K562 (cell line): ENCODE measurements around the gene SLC66A3. TPM values are rescaled to one million over a fixed set of nuclear protein-coding genes. Genes with fewer than 3 reads are reported as not detected.

Source experiments
- ATAC-seq: fragments of 200-7000 bp; cut with Tn5 transposase; 3 replicates; pipeline ENCODE4 v1.9.1; 2020; ENCODE audit warnings: moderate library complexity
- BruUV-seq: library from RNA; stranded (reverse); fragments of 400-500 nt; replicated peaks from 2 replicates; lab custom pipeline; 2021; lab: Mats Ljungman, UMichigan
- CTCF ChIA-PET: fragments of 300-600 bp; formaldehyde crosslinking; extraction: SDS; loops from one replicate; lab custom pipeline; 2021; ENCODE audit warnings: low intra/inter-chr PET ratio; lab: Yijun Ruan, JAX
- POLR2A ChIA-PET: fragments of 300-600, 350-650 bp; sonication (Branson Sonifier 250); formaldehyde crosslinking; extraction: SDS; loops from one replicate; lab custom pipeline; 2021; ENCODE audit warnings: antibody characterized with exemption, inconsistent platforms; lab: Yijun Ruan, JAX
- DNase-seq, 4 experiments: peaks; one replicate each; pipeline versions ENCODE4 v3.0.0 to v3.0.0-alpha.2; 2011 to 2018; ENCODE audit warnings: low spot score in 3 of 4, mixed read lengths in 3 of 4; ENCODE audit errors: extremely low read depth in 1 of 4
- FAIRE-seq: peaks from 2 replicates; lab custom pipeline; 2011; peaks lifted over from hg19 to GRCh38; lab: Jason Lieb, UNC
- H2AFZ ChIP-seq: 2 replicates; pipeline ENCODE4 v1.6.0; 2011; ENCODE audit warnings: low read depth, low read length, control low read depth, inconsistent platforms
- H3K27ac ChIP-seq: fragments of 200-600 bp; 3 replicates; pipeline ENCODE4 v1.8.0; 2011; ENCODE audit warnings: low read depth, mild to moderate bottlenecking, control low read depth, inconsistent platforms, low read length, moderate library complexity, mixed read lengths; ENCODE audit errors: extremely low read depth
- H3K27me3 ChIP-seq, 2 experiments: fragments of 300-600 bp in 1 of 2; 2 replicates in 1 of 2; 3 replicates in 1 of 2; pipeline versions ENCODE4 v1.6.0 to v1.8.0; 2011; ENCODE audit warnings: inconsistent platforms in 2 of 2, low read length in 2 of 2, mild to moderate bottlenecking in 1 of 2, mixed read lengths in 1 of 2, moderate library complexity in 1 of 2; ENCODE audit not compliant: control insufficient read depth in 2 of 2, insufficient read depth in 2 of 2
- H3K36me3 ChIP-seq: fragments of 300-600 bp; 3 replicates; pipeline ENCODE4 v1.8.0; 2011; ENCODE audit warnings: mild to moderate bottlenecking, low read length, inconsistent platforms; ENCODE audit not compliant: control insufficient read depth, insufficient read depth
- H3K4me1 ChIP-seq, 2 experiments: fragments of 200-600 bp in 1 of 2; replicated peaks in 1 of 2; 2 replicates in 1 of 2; 3 replicates in 1 of 2; pipeline versions ENCODE4 v1.5.1 to v1.8.0; 2011; ENCODE audit warnings: inconsistent platforms in 2 of 2, low read length in 2 of 2, mild to moderate bottlenecking in 1 of 2, mixed read lengths in 1 of 2, moderate library complexity in 1 of 2; ENCODE audit not compliant: control insufficient read depth in 2 of 2, insufficient read depth in 2 of 2
- H3K4me2 ChIP-seq: 2 replicates; pipeline ENCODE4 v1.6.1; 2011; ENCODE audit warnings: low read length, control low read depth, inconsistent platforms, mixed read lengths; ENCODE audit not compliant: insufficient read depth
- H3K4me3 ChIP-seq: fragments of 200-600 bp; sonication (generic), shearing (Covaris generic); 2 replicates; pipeline ENCODE4 v1.5.1; 2016; ENCODE audit warnings: control low read depth, inconsistent platforms
- H3K79me2 ChIP-seq: fragments of 200-600 bp; 3 replicates; pipeline ENCODE4 v1.8.0; 2011; ENCODE audit warnings: low read length, inconsistent platforms; ENCODE audit not compliant: control insufficient read depth, insufficient read depth
- H3K9ac ChIP-seq, 2 experiments: 2 replicates each; pipeline versions ENCODE4 v1.6.0 to v1.6.1; 2011; ENCODE audit warnings: low read depth in 2 of 2, low read length in 2 of 2, control low read depth in 1 of 2, inconsistent platforms in 1 of 2, mild to moderate bottlenecking in 1 of 2, mixed read lengths in 1 of 2; ENCODE audit not compliant: insufficient read depth in 1 of 2
- H3K9me1 ChIP-seq: one replicate; pipeline ENCODE4 v1.6.0; 2011; ENCODE audit warnings: inconsistent platforms, mild to moderate bottlenecking, low read length, moderate library complexity; ENCODE audit not compliant: control insufficient read depth, insufficient read depth
- H3K9me3 ChIP-seq: replicated peaks from 2 replicates; pipeline ENCODE4 v1.5.1; 2011; ENCODE audit warnings: low read depth, low read length, inconsistent platforms; ENCODE audit not compliant: control insufficient read depth, insufficient read depth
- H4K20me1 ChIP-seq: replicated peaks from 2 replicates; pipeline ENCODE4 v1.6.1; 2011; ENCODE audit warnings: low read length, inconsistent platforms, mixed read lengths; ENCODE audit not compliant: control insufficient read depth, insufficient read depth
- CREB1 ChIP-seq, 2 experiments: sonication (generic) in 1 of 2; formaldehyde crosslinking in 1 of 2; IDR thresholded peaks; 2 replicates each; pipeline versions ENCODE4 v1.6.1 to v1.8.0; 2012 to 2022; ENCODE audit warnings: inconsistent platforms in 1 of 2, mild to moderate bottlenecking in 1 of 2, missing genetic modification reagents in 1 of 2, moderate library complexity in 1 of 2
- CREB3 ChIP-seq: fragments of 450-650 bp; conservative IDR thresholded peaks from 2 replicates; pipeline ENCODE4 v1.6.1; 2016; ENCODE audit warnings: missing genetic modification characterization, low read depth, mild to moderate bottlenecking, missing compliant biosample characterization, moderate library complexity
- ELF4 ChIP-seq: fragments of 450-650 bp; formaldehyde crosslinking; IDR thresholded peaks from 2 replicates; pipeline ENCODE4 v1.4.0; 2022; ENCODE audit warnings: missing genetic modification characterization
- ERF ChIP-seq: fragments of 450-650 bp; formaldehyde crosslinking; IDR thresholded peaks from 2 replicates; pipeline ENCODE4 v1.4.0; 2020; ENCODE audit warnings: mild to moderate bottlenecking, mixed read lengths
- LARP7 ChIP-seq: fragments of 450-650 bp; IDR thresholded peaks from 2 replicates; pipeline ENCODE4 v1.6.1; 2016
- POLR2G ChIP-seq: fragments of 200-400 bp; formaldehyde crosslinking; IDR thresholded peaks from 2 replicates; pipeline ENCODE4 v1.6.1; 2017; ENCODE audit warnings: low read depth, mild to moderate bottlenecking, antibody characterized with exemption, low read length, moderate library complexity
- RBFOX2 ChIP-seq: fragments of 200-400 bp; formaldehyde crosslinking; IDR thresholded peaks from 2 replicates; pipeline ENCODE4 v1.6.1; 2017; ENCODE audit warnings: low read depth, mild to moderate bottlenecking, low read length, moderate library complexity
- SMARCC2 ChIP-seq: fragments of 450-650 bp; IDR thresholded peaks from 2 replicates; pipeline ENCODE4 v1.6.1; 2017; ENCODE audit warnings: antibody characterized with exemption, moderate library complexity, mild to moderate bottlenecking, low read depth
- TOE1 ChIP-seq, 2 experiments: fragments of 450-650 bp in 1 of 2; sonication (generic) in 1 of 2; formaldehyde crosslinking in 1 of 2; IDR thresholded peaks; 2 replicates each; pipeline versions ENCODE4 v1.7.1 to v1.8.0; 2016 to 2022; ENCODE audit warnings: borderline replicate concordance in 2 of 2, mild to moderate bottlenecking in 2 of 2, antibody characterized with exemption in 1 of 2, inconsistent platforms in 1 of 2, low read depth in 1 of 2, missing genetic modification reagents in 1 of 2, moderate library complexity in 1 of 2
- ZNF146 ChIP-seq: IDR thresholded peaks from one replicate; pipeline ENCODE4 v1.6.1; 2018; ENCODE audit warnings: missing compliant biosample characterization; ENCODE audit not compliant: unreplicated experiment
- ZNF41 ChIP-seq: fragments of 250-450 bp; sonication (Bioruptor Pico); conservative IDR thresholded peaks from 2 replicates; pipeline ENCODE4 v1.4.0; 2020; ENCODE audit warnings: mild to moderate bottlenecking
- ZNF609 ChIP-seq: sonication (generic); formaldehyde crosslinking; IDR thresholded peaks from 2 replicates; pipeline ENCODE4 v1.8.1; 2023; ENCODE audit warnings: missing genetic modification reagents, mild to moderate bottlenecking, borderline replicate concordance
- WGBS: fragments of 100-300 bp; shearing (Covaris generic); methylation state at CpG from one replicate; pipeline ENCODE4 v1.1.6; 2016; ENCODE audit warnings: low coverage, mixed read lengths; ENCODE audit not compliant: insufficient coverage; ENCODE audit errors: missing lambda C conversion rate; 5-methylcytosine and 5-hydroxymethylcytosine counted together
- in situ Hi-C: fragments of 300-500 bp; cut with MboI; formaldehyde crosslinking; loops from 4 replicates; pipeline ENCODE4 v1.15.0; 2018; ENCODE audit warnings: inconsistent platforms, mixed read lengths
- intact Hi-C: fragments of 100-400 bp; cut with micrococcal nuclease; formaldehyde crosslinking; loops from 2 replicates; pipeline ENCODE4 v1.14.2; 2022
- polyA plus RNA-seq, 8 experiments: library from polyadenylated mRNA; depleted of rRNA in 4 of 8; stranded (reverse) in 5 of 8; unstranded in 3 of 8; fragments of >200 nt; fragmentation: Nextera tagmentation in 2 of 8; fragmentation: Illumina TruSeq in 1 of 8; extraction: Ambion mirVana in 2 of 8; extraction: Trizol in 1 of 8; gene quantifications; 2 replicates each; pipeline versions ENCODE4 v1.2.1 to v1.2.3, GENCODE V29; 2011 to 2014; ENCODE audit warnings: inconsistent platforms in 1 of 8, missing spikeins in 1 of 8
- total RNA-seq, 7 experiments: library from RNA; depleted of rRNA in 6 of 7; stranded (reverse); fragments of >200 nt in 6 of 7; fragmentation: Illumina TruSeq in 2 of 7; extraction: Trizol in 2 of 7; gene quantifications; 2 replicates each; pipeline versions ENCODE4 v1.2.1 to v1.2.3, GENCODE V29; 2011 to 2021; ENCODE audit warnings: low replicate concordance in 1 of 7
- TF ChIP-seq, protein P1 (sequence below): sonication (generic); formaldehyde crosslinking; IDR thresholded peaks from 2 replicates; pipeline ENCODE4 v1.8.1; 2023; ENCODE audit warnings: mild to moderate bottlenecking, missing genetic modification reagents

Gene SLC66A3
- total and polyA plus RNA-seq, 9 of the 15 experiments (the other 6 are each of a cell fraction or from before 2014, with no cell fraction given) = 2.8 to 30.0 (median 9.1) TPM

- intact Hi-C loops = loop anchor here (10.0 kb wide), 1 partner anchor 147 kb away; no protein-coding TSS in a partner anchor
- BruUV-seq = no TSS peak
- no peak overlapping the region; the same call in 1 of the 2 replicates for H3K4me2 ChIP-seq
- TF ChIP-seq ZNF146 (CRISPR knock-in tag) (no peak), ELF4 (CRISPR knock-in tag) (no peak), RBFOX2 (peak; percentile 44; the same call in 1 of the 2 replicates), CREB1 (IDR thresholded peaks at IDR 0.05) (no peak), CREB1 (CRISPR knock-in tag; IDR thresholded peaks at IDR 0.05) (no peak), LARP7 (no peak), ERF (CRISPR knock-in tag) (no peak), ZNF609 (no peak), CREB3 (tag) (no peak), SMARCC2 (no peak), TOE1 (IDR thresholded peaks at IDR 0.05; ENCODE audit: borderline replicate concordance) (no peak), TOE1 (CRISPR knock-in tag; IDR thresholded peaks at IDR 0.05; ENCODE audit: borderline replicate concordance, low read depth) (no peak), POLR2G (peak; percentile 25; the same call in 1 of the 2 replicates), ZNF41 (CRISPR knock-in tag) (no peak)
- TF ChIP-seq, protein P1, sequence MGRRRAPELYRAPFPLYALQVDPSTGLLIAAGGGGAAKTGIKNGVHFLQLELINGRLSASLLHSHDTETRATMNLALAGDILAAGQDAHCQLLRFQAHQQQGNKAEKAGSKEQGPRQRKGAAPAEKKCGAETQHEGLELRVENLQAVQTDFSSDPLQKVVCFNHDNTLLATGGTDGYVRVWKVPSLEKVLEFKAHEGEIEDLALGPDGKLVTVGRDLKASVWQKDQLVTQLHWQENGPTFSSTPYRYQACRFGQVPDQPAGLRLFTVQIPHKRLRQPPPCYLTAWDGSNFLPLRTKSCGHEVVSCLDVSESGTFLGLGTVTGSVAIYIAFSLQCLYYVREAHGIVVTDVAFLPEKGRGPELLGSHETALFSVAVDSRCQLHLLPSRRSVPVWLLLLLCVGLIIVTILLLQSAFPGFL (CRISPR knock-in tag) = no peak
These were observed 33.5 kb upstream of the SLC66A3 start for GRCh38 chr2:11121823-11122155.

More at GRCh38 chr2:11121823-11122155, 33.5 kb upstream of the SLC66A3 start:
- no peaks in the 10 kb centered on the region for H3K9me1 ChIP-seq
- H3K27me3 ChIP-seq = peaks cover 7 to 60% of the 10 kb centered on the region in 2 experiments
- DNase-seq (no peak), FAIRE-seq (no peak), ATAC-seq (peak; percentile 62)
- H3K9ac ChIP-seq = peak overlapping the region in 1 of 2 experiments; percentile 1; a peak in 1 of 4 replicates
- no peaks in the 10 kb centered on the region for H3K79me2 ChIP-seq
- no peaks in the 10 kb centered on the region; the same call in 1 of the 2 replicates for H4K20me1 ChIP-seq
- H3K27ac ChIP-seq = no peak overlapping the region
- H3K4me3 ChIP-seq = no peak overlapping the region
- peak overlapping the region; percentile 44; the same call in 1 of the 2 replicates for H2AFZ ChIP-seq
- H3K4me1 ChIP-seq = peaks cover 5 to 14% of the 10 kb centered on the region in 2 experiments; a peak in 3 of 5 replicates
- no peaks in the 10 kb centered on the region for H3K9me3 ChIP-seq
- in situ Hi-C loops = loop anchor here (5.0 kb wide), 1 partner anchor 284 kb away; no protein-coding TSS in a partner anchor
- ChIA-PET POLR2A (no interaction called here), CTCF (no interaction called here)
- no peaks in the 10 kb centered on the region for H3K36me3 ChIP-seq
- WGBS = 13% methylated on average over 6 of the region's 7 CpGs
